Measurements from ENCODE around the gene SIRPG. TPM values are rescaled to one million over a fixed set of nuclear protein-coding genes. Genes with fewer than 3 reads are reported as not detected.

SIRPG gene
- polyA plus RNA-seq, 1 donor, result not detected

GRCh38 chr20:1595333-1595732 is 62.2 kb downstream of the SIRPG start:
- DNase-seq (ENCODE audit: low read depth), result no peak

- no peak for DNase-seq (ENCODE audit: low read depth)
These were observed 68.8 kb downstream of the SIRPG start for GRCh38 chr20:1588533-1589460.

GRCh38 chr20:1587781-1588532 is 69.6 kb downstream of the SIRPG start:
- DNase-seq (ENCODE audit: low read depth), result no peak

GRCh38 chr20:1579488-1579887 is 78.1 kb downstream of the SIRPG start:
- DNase-seq (ENCODE audit: low read depth), result no peak

Other genes with a start within 250 kb of the SIRPG start
- 67.3 TPM for gene NSFL1C, start 190.9 kb downstream of the SIRPG start, polyA plus RNA-seq (ENCODE audit: insufficient read length)
- gene SIRPB2, start 166.4 kb downstream of the SIRPG start, polyA plus RNA-seq (ENCODE audit: insufficient read length), result 1.6 TPM
- not detected for gene SIRPD, start 100.1 kb downstream of the SIRPG start, polyA plus RNA-seq (ENCODE audit: insufficient read length)
- 1.7 TPM for gene SIRPB1, start 37.8 kb downstream of the SIRPG start, polyA plus RNA-seq (ENCODE audit: insufficient read length)
- gene SIRPA, start 237.6 kb upstream of the SIRPG start, polyA plus RNA-seq (ENCODE audit: insufficient read length), result 29.2 TPM

All from forelimb muscle (tissue), 1 donor.